Heart right ventricle (tissue), 16 donors: ENCODE measurements around the gene ACAN. TPM values are rescaled to one million over a fixed set of nuclear protein-coding genes. Genes with fewer than 3 reads are reported as not detected.
A peak's percentile ranks its signal among the peaks of the same experiment; 100 is the strongest.

Source experiments
- ATAC-seq, 8 donors: fragments of 200-7000 bp; cut with Tn5 transposase; one replicate each; pipeline ENCODE4 v1.9.1; 2020; ENCODE audit warnings: mild to moderate bottlenecking in 8 of 8, moderate library complexity in 8 of 8, moderate number of reproducible peaks in 1 of 8
- DNase-seq, 2 donors: peaks; one replicate each; pipeline ENCODE4 v3.0.0-alpha.2; 2020
- H3K27ac ChIP-seq, 10 donors: fragments of 200-600 bp; sonication (generic) in 2 of 10; one replicate each; pipeline versions ENCODE4 v1.5.0 to v1.8.0; 2020 to 2022; ENCODE audit warnings: mild to moderate bottlenecking in 3 of 10
- H3K27me3 ChIP-seq, 7 donors: fragments of 200-600 bp; one replicate each; pipeline ENCODE4 v1.8.0; 2021 to 2022; ENCODE audit warnings: mild to moderate bottlenecking in 2 of 7
- H3K36me3 ChIP-seq, 9 donors: fragments of 200-600 bp; sonication (generic) in 1 of 9; one replicate each; pipeline versions ENCODE4 v1.5.0 to v1.8.0; 2020 to 2022; ENCODE audit warnings: mild to moderate bottlenecking in 2 of 9
- H3K4me1 ChIP-seq, 9 donors: fragments of 200-600 bp; sonication (generic) in 1 of 9; one replicate each; pipeline versions ENCODE4 v1.5.0 to v1.8.0; 2020 to 2022; ENCODE audit warnings: mild to moderate bottlenecking in 4 of 9
- H3K4me3 ChIP-seq, 10 donors: fragments of 200-600 bp; sonication (generic) in 2 of 10; one replicate each; pipeline versions ENCODE4 v1.5.0 to v1.8.0; 2020 to 2022; ENCODE audit warnings: mild to moderate bottlenecking in 7 of 10, moderate library complexity in 2 of 10
- H3K9me3 ChIP-seq, 11 donors: fragments of 200-600 bp in 10 of 11; sonication (generic) in 2 of 11; one replicate each; pipeline versions ENCODE4 v1.5.0 to v1.8.0; 2013 to 2022; ENCODE audit warnings: mild to moderate bottlenecking in 2 of 11, control low read depth in 1 of 11, moderate library complexity in 1 of 11
- WGBS, 2 donors: extraction: QIAGEN DNeasy Blood & Tissue Kit; methylation state at CpG; one replicate each; pipeline ENCODE4 v1.1.7; 2013; ENCODE audit warnings: inconsistent platforms in 1 of 2; 5-methylcytosine and 5-hydroxymethylcytosine counted together
- intact Hi-C, 10 donors: fragments of 100-400 bp; cut with DNase I; formaldehyde crosslinking; loops; one replicate each; pipeline versions ENCODE4 v1.11.1 to v1.14.2; 2022
- polyA plus RNA-seq, 2 donors: library from polyadenylated mRNA; stranded (reverse); fragments of 200-250 nt; gene quantifications; one replicate each; pipeline ENCODE4 v1.2.3, GENCODE V29; 2013
- total RNA-seq, 10 donors: library from RNA; stranded (reverse); fragmentation: NEBNext Ultra II Directional in 3 of 10; extraction: Animal tissue kit (Norgen Biotek cat#: 25700) in 3 of 10; gene quantifications; one replicate each; pipeline versions ENCODE4 v1.2.1 to v1.2.4, GENCODE V29; 2021 to 2023
- TF ChIP-seq, protein P1 (sequence below), 9 donors: fragments of 200-600 bp; sonication (generic) in 2 of 9; IDR thresholded peaks; one replicate each; pipeline versions ENCODE4 v1.5.0 to v1.8.0; 2021 to 2022; ENCODE audit warnings: antibody characterized with exemption in 9 of 9, mild to moderate bottlenecking in 5 of 9, moderate library complexity in 1 of 9
- donor health status: Arrhythmogenic right ventricular cardiomyopathy.
- donor health status: ischemic (EF 13 %, LVEDD 7.1; RV severe dilation, severe dysfunction).
- donor health status: healthy with polysubstance abuse.
- donor health status: DM: no; HTN: yes; CAD: no.
- donor health status: DM: no; HTN: no; CAD: no.
- donor health status: ischemic (EF 25% LVEDD 6.9; RV normal size, moderate dysfunction).
- donor health status: ischemic (EF 25% LVEDD 5.7; RV mildly dilated, moderate dysfunction).
- donor health status: healthy.
- donor health status: DM: yes; HTN: yes; CAD: no.
- donor health status: Ischemic cardiomyopathy.
- donor health status: ischemic (EF 35%, LVEDD 5.7; RV mildly dilated, moderate dysfunction).
- donor health status: nonischemic (EF 11% LVEDD 7.7; RV severe dilation, severe dysfunction).
- donor health status: DM: yes; HTN: yes; CAD: no.
- donor health status: PGD.
- donor health status: ischemic (EF 29% LVEDD 5.4; RV normal size, mild dysfunction).
- donor health status: nonischemic (EF 23%, LVEDD 6.1; RV moderate dilation, normal function).

The ACAN gene
- total and polyA plus RNA-seq, 12 donors, result 0.08 to 0.66 (median 0.19) TPM; not detected in 2

- Histone ChIP-seq H3K9me3 (no peaks in the 10 kb centered on the region), H3K4me1 (peaks cover 32 to 99% (median 66%) of the 10 kb centered on the region in 9 donors), H3K4me3 (no peak overlapping the region), H3K27ac (peak overlapping the region in 5 of 10 donors; percentile 22 to 93 (median 35)), H3K36me3 (peaks cover 0 to 85% (median 30%) of the 10 kb centered on the region in 9 donors), H3K27me3 (no peaks in the 10 kb centered on the region)
- 100% methylated on average over 1 of the region's 1 CpG for WGBS, 2 donors
- DNase-seq (no peak), ATAC-seq (no peak)
- intact Hi-C loops, result loop anchor here in 7 of 10 donors (5.0 to 10.0 kb wide), 4 partner anchors 96 to 339 kb away; partner anchors contain the start of gene FANCI (in 1 of the 7)
- TF ChIP-seq, protein P1, sequence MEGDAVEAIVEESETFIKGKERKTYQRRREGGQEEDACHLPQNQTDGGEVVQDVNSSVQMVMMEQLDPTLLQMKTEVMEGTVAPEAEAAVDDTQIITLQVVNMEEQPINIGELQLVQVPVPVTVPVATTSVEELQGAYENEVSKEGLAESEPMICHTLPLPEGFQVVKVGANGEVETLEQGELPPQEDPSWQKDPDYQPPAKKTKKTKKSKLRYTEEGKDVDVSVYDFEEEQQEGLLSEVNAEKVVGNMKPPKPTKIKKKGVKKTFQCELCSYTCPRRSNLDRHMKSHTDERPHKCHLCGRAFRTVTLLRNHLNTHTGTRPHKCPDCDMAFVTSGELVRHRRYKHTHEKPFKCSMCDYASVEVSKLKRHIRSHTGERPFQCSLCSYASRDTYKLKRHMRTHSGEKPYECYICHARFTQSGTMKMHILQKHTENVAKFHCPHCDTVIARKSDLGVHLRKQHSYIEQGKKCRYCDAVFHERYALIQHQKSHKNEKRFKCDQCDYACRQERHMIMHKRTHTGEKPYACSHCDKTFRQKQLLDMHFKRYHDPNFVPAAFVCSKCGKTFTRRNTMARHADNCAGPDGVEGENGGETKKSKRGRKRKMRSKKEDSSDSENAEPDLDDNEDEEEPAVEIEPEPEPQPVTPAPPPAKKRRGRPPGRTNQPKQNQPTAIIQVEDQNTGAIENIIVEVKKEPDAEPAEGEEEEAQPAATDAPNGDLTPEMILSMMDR (IDR thresholded peaks at IDR 0.05), result no peak
Measured at GRCh38 chr15:88906130-88906529, 102.9 kb downstream of the ACAN start.

GRCh38 chr15:88906551-88906950 lies 103.3 kb downstream of the ACAN start:
- H3K4me3 ChIP-seq, result no peak overlapping the region
- H3K36me3 ChIP-seq, result peaks cover 0 to 81% (median 29%) of the 10 kb centered on the region in 9 donors
- TF ChIP-seq, protein P1 (IDR thresholded peaks at IDR 0.05), result no peak
- DNase-seq (no peak), ATAC-seq (no peak)
- intact Hi-C loops, result loop anchor here in 7 of 10 donors (5.0 to 10.0 kb wide), 4 partner anchors 96 to 338 kb away; partner anchors contain the start of gene FANCI (in 1 of the 7)
- H3K4me1 ChIP-seq, result peaks cover 32 to 98% (median 68%) of the 10 kb centered on the region in 9 donors
- H3K9me3 ChIP-seq, result no peaks in the 10 kb centered on the region
- WGBS, 2 donors, result 97% methylated on average over 7 of the region's 7 CpGs
- peak overlapping the region in 3 of 10 donors; percentile 58 to 97 (median 93) for H3K27ac ChIP-seq
- no peaks in the 10 kb centered on the region for H3K27me3 ChIP-seq

GRCh38 chr15:88907111-88907510 lies 103.9 kb downstream of the ACAN start:
- Histone ChIP-seq H3K4me3 (no peak overlapping the region), H3K36me3 (peaks cover 0 to 75% (median 24%) of the 10 kb centered on the region in 9 donors), H3K27me3 (no peaks in the 10 kb centered on the region), H3K4me1 (peaks cover 32 to 98% (median 67%) of the 10 kb centered on the region in 9 donors), H3K27ac (peak overlapping the region in 8 of 10 donors; percentile 4 to 97 (median 76)), H3K9me3 (no peaks in the 10 kb centered on the region)
- 65 to 68% methylated on average over 14 of the region's 14 CpGs for WGBS, 2 donors
- ATAC-seq (peak in 1 of 8 donors; percentile 3), DNase-seq (no peak)
- TF ChIP-seq, protein P1 (IDR thresholded peaks at IDR 0.05), result no peak
- intact Hi-C loops, result loop anchor here in 7 of 10 donors (5.0 to 10.0 kb wide), 4 partner anchors 95 to 338 kb away; partner anchors contain the start of gene FANCI (in 1 of the 7)

DNA sequence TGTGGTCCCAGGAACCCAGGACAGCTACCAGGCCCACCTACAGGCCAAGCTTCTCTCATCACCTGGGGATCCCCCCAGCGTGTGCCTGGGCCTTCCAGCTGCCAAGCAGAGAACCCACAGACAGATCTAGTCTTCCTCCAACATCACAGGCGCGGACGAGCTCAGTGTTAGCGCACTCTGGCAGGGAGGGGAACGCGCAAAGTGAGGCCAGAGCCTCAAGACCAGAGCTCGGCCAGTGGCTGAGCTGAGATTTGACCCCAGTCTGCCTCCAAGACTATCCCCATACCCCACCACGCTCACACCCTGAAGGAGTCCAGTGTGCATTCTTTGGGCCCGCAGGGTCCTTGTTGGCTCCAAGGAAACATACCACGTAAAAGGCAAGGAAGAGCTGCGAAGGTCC lies 104.9 kb downstream of the ACAN start:
- intact Hi-C loops, result loop anchor here in 7 of 10 donors (5.0 to 10.0 kb wide), 4 partner anchors 94 to 337 kb away; partner anchors contain the start of gene FANCI (in 1 of the 7)

More for the DNA sequence above, 104.9 kb downstream of the ACAN start:
- Histone ChIP-seq H3K4me3 (peak overlapping the region in 1 of 10 donors; percentile 2), H3K27me3 (no peaks in the 10 kb centered on the region), H3K36me3 (peaks cover 0 to 65% (median 14%) of the 10 kb centered on the region in 9 donors), H3K9me3 (no peaks in the 10 kb centered on the region), H3K27ac (peak overlapping the region in 7 of 10 donors; percentile 41 to 97 (median 93)), H3K4me1 (peaks cover 32 to 92% (median 67%) of the 10 kb centered on the region in 9 donors)
- 83 to 85% methylated on average over 12 of the region's 12 CpGs for WGBS, 2 donors
- no peak for ATAC-seq
- TF ChIP-seq, protein P1 (IDR thresholded peaks at IDR 0.05), result no peak
- DNase-seq, result no peak
